Keratinocyte (primary cell): Measurements from ENCODE around the gene CHST15. TPM values are rescaled to one million over a fixed set of nuclear protein-coding genes. Genes with fewer than 3 reads are reported as not detected.

Experiments
- DNase-seq: peaks from one replicate; pipeline ENCODE4 v3.0.0-alpha.2; 2011; ENCODE audit warnings: low read depth, missing footprints, low spot score
- FAIRE-seq: peaks from 2 replicates; lab custom pipeline; 2011; peaks lifted over from hg19 to GRCh38; lab: Jason Lieb, UNC
- H2AFZ ChIP-seq: 2 replicates; pipeline ENCODE4 v1.6.0; 2012; ENCODE audit warnings: low read length, control low read depth, inconsistent platforms; ENCODE audit not compliant: control insufficient read depth
- H3K27ac ChIP-seq: 2 replicates; pipeline ENCODE4 v1.5.1; 2011; ENCODE audit warnings: low read length; ENCODE audit not compliant: control insufficient read depth, insufficient read depth
- H3K27me3 ChIP-seq: 3 replicates; pipeline ENCODE4 v1.6.0; 2011; ENCODE audit warnings: low read length; ENCODE audit not compliant: control insufficient read depth, insufficient read depth; ENCODE audit errors: extremely low read depth
- H3K36me3 ChIP-seq, 2 experiments: 2 replicates in 1 of 2; 3 replicates in 1 of 2; pipeline ENCODE4 v1.5.1; 2011; ENCODE audit warnings: low read length in 2 of 2, mild to moderate bottlenecking in 1 of 2; ENCODE audit not compliant: control insufficient read depth in 2 of 2, insufficient read depth in 2 of 2; ENCODE audit errors: extremely low read depth in 1 of 2
- H3K4me1 ChIP-seq: 3 replicates; pipeline ENCODE4 v1.5.1; 2011; ENCODE audit warnings: low read length; ENCODE audit not compliant: control insufficient read depth, insufficient read depth; ENCODE audit errors: extremely low read depth
- H3K4me2 ChIP-seq: 3 replicates; pipeline ENCODE4 v1.6.0; 2011; ENCODE audit warnings: low read depth, low read length; ENCODE audit not compliant: control insufficient read depth, insufficient read depth; ENCODE audit errors: extremely low read depth
- H3K4me3 ChIP-seq, 3 experiments: fragments of 200-600 bp in 1 of 3; sonication (generic) in 1 of 3; 2 replicates in 2 of 3; 3 replicates in 1 of 3; pipeline ENCODE4 v1.5.1; 2011 to 2016; ENCODE audit warnings: low read length in 3 of 3, mild to moderate bottlenecking in 3 of 3, control low read depth in 2 of 3, inconsistent platforms in 1 of 3, low read depth in 1 of 3, mixed read lengths in 1 of 3, mixed run types in 1 of 3, moderate library complexity in 1 of 3; ENCODE audit not compliant: control insufficient read depth in 2 of 3, insufficient read depth in 2 of 3; ENCODE audit errors: extremely low read depth in 1 of 3
- H3K79me2 ChIP-seq: 2 replicates; pipeline ENCODE4 v1.6.0; 2012; ENCODE audit warnings: low read length; ENCODE audit not compliant: control insufficient read depth, insufficient read depth
- H3K9ac ChIP-seq: 3 replicates; pipeline ENCODE4 v1.6.0; 2011; ENCODE audit warnings: low read length; ENCODE audit not compliant: control insufficient read depth, insufficient read depth; ENCODE audit errors: extremely low read depth
- H3K9me1 ChIP-seq: 3 replicates; pipeline ENCODE4 v1.6.0; 2011; ENCODE audit warnings: low read length; ENCODE audit not compliant: control insufficient read depth, insufficient read depth; ENCODE audit errors: extremely low read depth
- H3K9me3 ChIP-seq: 2 replicates; pipeline ENCODE4 v1.5.1; 2012; ENCODE audit warnings: low read depth, low read length; ENCODE audit not compliant: control insufficient read depth
- H4K20me1 ChIP-seq: 3 replicates; pipeline ENCODE4 v1.6.0; 2011; ENCODE audit warnings: low read length; ENCODE audit not compliant: control insufficient read depth, insufficient read depth; ENCODE audit errors: extremely low read depth
- EZH2 ChIP-seq: IDR thresholded peaks from one replicate; pipeline ENCODE4 v1.6.1; 2012; ENCODE audit warnings: inconsistent platforms, mild to moderate bottlenecking, low read length, moderate library complexity
- dilution Hi-C: fragments of 300-500 bp; cut with MboI; formaldehyde crosslinking; loops from one replicate; pipeline ENCODE4 v1.7.0; 2020; ENCODE audit warnings: low sequenced_read_pairs; ENCODE audit not compliant: extremely low pct_ligation_motif_present
- polyA plus RNA-seq, 5 experiments: library from polyadenylated mRNA; depleted of rRNA in 3 of 5; stranded (reverse) in 3 of 5; stranded (forward) in 1 of 5; unstranded in 1 of 5; fragments of >200 nt; gene quantifications; 1 replicate in 1 of 5; 2 replicates in 3 of 5; 3 replicates in 1 of 5; pipeline versions ENCODE4 v1.2.1 to v1.2.3, GENCODE V29; 2011 to 2012; ENCODE audit warnings: missing spikeins in 2 of 5, low read depth in 1 of 5, low replicate concordance in 1 of 5
- TF ChIP-seq, protein P1 (sequence below), 3 experiments: IDR thresholded peaks in 1 of 3; conservative IDR thresholded peaks in 1 of 3; optimal IDR thresholded peaks in 1 of 3; 2 replicates in 2 of 3; 3 replicates in 1 of 3; pipeline versions ENCODE3 to v1.5.1; 2011; ENCODE audit warnings: low read length in 3 of 3, mild to moderate bottlenecking in 3 of 3, moderate library complexity in 2 of 3, control low read depth in 1 of 3, inconsistent platforms in 1 of 3; ENCODE audit not compliant: insufficient read depth in 2 of 3; ENCODE audit errors: extremely low read depth in 1 of 3

CHST15 gene
- polyA plus RNA-seq, 1 donor (not counting 4 experiments of a cell fraction or from before 2014, with no cell fraction given): 24.5 TPM

DNA sequence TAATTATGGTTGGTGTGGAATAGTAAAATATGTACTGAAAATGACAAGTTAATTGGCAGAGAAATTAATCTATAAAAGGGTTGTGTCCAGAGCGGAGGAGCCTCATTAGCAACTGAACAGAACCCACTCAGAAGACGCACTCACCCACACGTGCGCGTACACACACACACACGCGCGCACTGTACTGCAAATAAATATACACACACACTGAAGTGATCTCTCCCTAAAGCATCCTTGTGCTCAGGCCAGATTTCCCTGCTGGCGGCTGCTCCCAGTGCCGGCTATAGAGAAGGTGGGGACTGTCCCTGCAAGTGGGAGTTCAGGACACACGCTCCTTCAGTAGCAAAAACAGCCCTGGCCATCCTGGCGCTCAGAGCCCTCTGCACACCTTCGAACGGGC is 85.2 kb downstream of the CHST15 start:
- Histone ChIP-seq H3K4me1 (no peaks in the 10 kb centered on the region), H4K20me1 (no peaks in the 10 kb centered on the region), H3K79me2 (no peaks in the 10 kb centered on the region), H3K9me3 (no peaks in the 10 kb centered on the region), H3K4me3 (no peak overlapping the region), H3K27ac (no peak overlapping the region), H3K9ac (no peak overlapping the region), H2AFZ (no peak overlapping the region), H3K36me3 (peaks cover 24 to 29% of the 10 kb centered on the region in 2 experiments), H3K27me3 (no peaks in the 10 kb centered on the region), H3K4me2 (no peak overlapping the region), H3K9me1 (no peaks in the 10 kb centered on the region)
- dilution Hi-C loops: no loop called here
- TF ChIP-seq, protein P1, sequence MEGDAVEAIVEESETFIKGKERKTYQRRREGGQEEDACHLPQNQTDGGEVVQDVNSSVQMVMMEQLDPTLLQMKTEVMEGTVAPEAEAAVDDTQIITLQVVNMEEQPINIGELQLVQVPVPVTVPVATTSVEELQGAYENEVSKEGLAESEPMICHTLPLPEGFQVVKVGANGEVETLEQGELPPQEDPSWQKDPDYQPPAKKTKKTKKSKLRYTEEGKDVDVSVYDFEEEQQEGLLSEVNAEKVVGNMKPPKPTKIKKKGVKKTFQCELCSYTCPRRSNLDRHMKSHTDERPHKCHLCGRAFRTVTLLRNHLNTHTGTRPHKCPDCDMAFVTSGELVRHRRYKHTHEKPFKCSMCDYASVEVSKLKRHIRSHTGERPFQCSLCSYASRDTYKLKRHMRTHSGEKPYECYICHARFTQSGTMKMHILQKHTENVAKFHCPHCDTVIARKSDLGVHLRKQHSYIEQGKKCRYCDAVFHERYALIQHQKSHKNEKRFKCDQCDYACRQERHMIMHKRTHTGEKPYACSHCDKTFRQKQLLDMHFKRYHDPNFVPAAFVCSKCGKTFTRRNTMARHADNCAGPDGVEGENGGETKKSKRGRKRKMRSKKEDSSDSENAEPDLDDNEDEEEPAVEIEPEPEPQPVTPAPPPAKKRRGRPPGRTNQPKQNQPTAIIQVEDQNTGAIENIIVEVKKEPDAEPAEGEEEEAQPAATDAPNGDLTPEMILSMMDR (optimal IDR thresholded peaks at IDR 0.05 in 1 of 3, IDR thresholded peaks at IDR 0.05 in 1 of 3, conservative IDR thresholded peaks at IDR 0.05 in 1 of 3; ENCODE audit: extremely low read depth in 1 of 3, insufficient read depth in 2 of 3, low read length in 3 of 3): no peak
- TF ChIP-seq EZH2: no peak
- FAIRE-seq (no peak), DNase-seq (no peak)

DNA sequence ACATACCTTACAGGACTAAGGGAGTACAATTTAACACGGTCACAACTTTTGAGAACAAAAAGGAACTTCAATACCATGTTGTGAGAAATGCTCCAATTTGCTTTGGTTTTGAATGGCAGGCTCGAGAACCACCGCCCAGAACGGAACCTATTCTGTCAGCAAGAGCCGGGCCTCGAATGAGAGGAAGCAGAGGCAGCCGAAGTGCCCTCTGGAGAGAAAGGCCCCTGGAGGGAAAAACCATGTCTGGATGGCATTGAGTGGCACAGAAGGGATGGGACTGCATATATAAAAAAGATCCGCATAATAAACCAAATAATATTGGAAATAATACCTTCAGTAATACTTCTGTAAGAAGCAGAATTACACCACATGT is 85.6 kb downstream of the CHST15 start:
- no peak overlapping the region for H3K9ac ChIP-seq
- no peaks in the 10 kb centered on the region for H3K9me3 ChIP-seq
- FAIRE-seq (no peak), DNase-seq (no peak)
- no peak overlapping the region for H2AFZ ChIP-seq
- no peaks in the 10 kb centered on the region for H3K9me1 ChIP-seq
- H3K27ac ChIP-seq: no peak overlapping the region
- H3K4me2 ChIP-seq: no peak overlapping the region
- H3K27me3 ChIP-seq: no peaks in the 10 kb centered on the region
- H3K4me3 ChIP-seq: no peak overlapping the region
- no peaks in the 10 kb centered on the region for H4K20me1 ChIP-seq
- peaks cover 24 to 29% of the 10 kb centered on the region in 2 experiments for H3K36me3 ChIP-seq
- H3K79me2 ChIP-seq: no peaks in the 10 kb centered on the region
- no peaks in the 10 kb centered on the region for H3K4me1 ChIP-seq
- TF ChIP-seq, protein P1 (optimal IDR thresholded peaks at IDR 0.05 in 1 of 3, IDR thresholded peaks at IDR 0.05 in 1 of 3, conservative IDR thresholded peaks at IDR 0.05 in 1 of 3; ENCODE audit: extremely low read depth in 1 of 3, insufficient read depth in 2 of 3, low read length in 3 of 3): no peak
- TF ChIP-seq EZH2: no peak
- dilution Hi-C loops: no loop called here
